H1 (cell line): ENCODE measurements around the gene SPPL3. TPM values are rescaled to one million over a fixed set of nuclear protein-coding genes. Genes with fewer than 3 reads are reported as not detected.

Experiments
- CTCF ChIA-PET: fragments of 300-600 bp; sonication (Branson Sonifier 250); formaldehyde crosslinking; loops from one replicate; lab custom pipeline; 2021; ENCODE audit not compliant: partially characterized antibody; lab: Charles Lee
- POLR2A ChIA-PET: fragments of 300-600 bp; sonication (Branson Sonifier 250); formaldehyde crosslinking; loops from one replicate; lab custom pipeline; 2021; ENCODE audit warnings: inconsistent platforms; ENCODE audit not compliant: partially characterized antibody; lab: Charles Lee
- DNase-seq, 2 experiments: peaks; one replicate each; pipeline versions ENCODE4 v3.0.0 to v3.0.0-alpha.2; 2010 to 2022; ENCODE audit warnings: low spot score in 2 of 2, low read depth in 1 of 2, mixed read lengths in 1 of 2
- FAIRE-seq: peaks from 2 replicates; lab custom pipeline; 2011; peaks lifted over from hg19 to GRCh38; lab: Jason Lieb, UNC
- H2AFZ ChIP-seq: 2 replicates; pipeline ENCODE4 v1.8.1; 2012; ENCODE audit warnings: low read length, inconsistent platforms
- H2AK5ac ChIP-seq: 2 replicates; pipeline ENCODE4 v1.6.1; 2013; ENCODE audit warnings: low read depth, low read length
- H2BK120ac ChIP-seq: replicated peaks from 2 replicates; pipeline ENCODE3; 2013; ENCODE audit warnings: low read depth, low read length, inconsistent platforms
- H2BK12ac ChIP-seq: 2 replicates; pipeline ENCODE4 v1.6.1; 2013; ENCODE audit warnings: low read depth, low read length
- H2BK15ac ChIP-seq: 2 replicates; pipeline ENCODE4 v1.6.1; 2013; ENCODE audit warnings: low read length
- H2BK20ac ChIP-seq: 2 replicates; pipeline ENCODE4 v1.6.1; 2013; ENCODE audit warnings: low read length
- H2BK5ac ChIP-seq: 2 replicates; pipeline ENCODE4 v1.6.1; 2013; ENCODE audit warnings: low read depth, low read length
- H3K14ac ChIP-seq: 2 replicates; pipeline ENCODE4 v1.6.1; 2013; ENCODE audit warnings: inconsistent platforms; ENCODE audit not compliant: insufficient read length
- H3K18ac ChIP-seq: 2 replicates; pipeline ENCODE4 v1.6.1; 2013; ENCODE audit warnings: low read length; ENCODE audit errors: extremely low read depth
- H3K23ac ChIP-seq: 2 replicates; pipeline ENCODE4 v1.6.1; 2013; ENCODE audit warnings: inconsistent platforms; ENCODE audit not compliant: insufficient read length
- H3K23me2 ChIP-seq: 2 replicates; pipeline ENCODE4 v1.6.1; 2013; ENCODE audit warnings: low read depth, low read length
- H3K27ac ChIP-seq: 2 replicates; pipeline ENCODE4 v1.6.1; 2011; ENCODE audit warnings: low read depth, low read length, inconsistent platforms
- H3K27me3 ChIP-seq, 4 experiments: replicated peaks in 1 of 4; 1 replicate in 1 of 4; 2 replicates in 3 of 4; pipeline versions ENCODE4 v1.6.1 to v1.8.1; 2011 to 2013; ENCODE audit warnings: low read length in 3 of 4, mild to moderate bottlenecking in 3 of 4, inconsistent platforms in 2 of 4, mixed read lengths in 2 of 4, moderate library complexity in 1 of 4; ENCODE audit not compliant: control insufficient read depth in 3 of 4, insufficient read depth in 3 of 4; ENCODE audit errors: extremely low read depth in 1 of 4
- H3K36me3 ChIP-seq, 4 experiments: 2 replicates each; pipeline versions ENCODE4 v1.6.1 to v1.8.1; 2011 to 2013; ENCODE audit warnings: mild to moderate bottlenecking in 4 of 4, low read length in 3 of 4, moderate library complexity in 2 of 4, control low read depth in 1 of 4, inconsistent platforms in 1 of 4; ENCODE audit not compliant: insufficient read depth in 4 of 4, control insufficient read depth in 2 of 4
- H3K4ac ChIP-seq: replicated peaks from 2 replicates; pipeline ENCODE3; 2013; ENCODE audit warnings: low read length, low read depth, mixed read lengths, inconsistent platforms; ENCODE audit not compliant: insufficient read length
- H3K4me1 ChIP-seq, 4 experiments: replicated peaks in 1 of 4; 1 replicate in 1 of 4; 2 replicates in 3 of 4; pipeline versions ENCODE4 v1.6.1 to v1.8.1; 2011 to 2013; ENCODE audit warnings: low read length in 3 of 4, inconsistent platforms in 2 of 4, mixed read lengths in 1 of 4; ENCODE audit not compliant: insufficient read depth in 4 of 4, control insufficient read depth in 3 of 4
- H3K4me2 ChIP-seq, 2 experiments: 2 replicates each; pipeline versions ENCODE4 v1.6.1 to v1.8.1; 2011 to 2013; ENCODE audit warnings: low read depth in 2 of 2, low read length in 2 of 2, control low read depth in 1 of 2, inconsistent platforms in 1 of 2, mild to moderate bottlenecking in 1 of 2; ENCODE audit not compliant: insufficient read depth in 1 of 2
- H3K4me3 ChIP-seq, 4 experiments: fragments of 200-600, 300-600 bp in 1 of 4; sonication (generic), shearing (Covaris generic), sonication (Bioruptor Twin) in 1 of 4; 2 replicates each; pipeline versions ENCODE4 v1.5.1 to v1.8.1; 2011 to 2016; ENCODE audit warnings: low read length in 4 of 4, low read depth in 3 of 4, control low read depth in 2 of 4, inconsistent platforms in 2 of 4, mild to moderate bottlenecking in 2 of 4, mixed read lengths in 1 of 4, moderate library complexity in 1 of 4; ENCODE audit not compliant: insufficient read depth in 2 of 4; ENCODE audit errors: extremely low read depth in 1 of 4
- H3K56ac ChIP-seq: replicated peaks from 2 replicates; pipeline ENCODE3; 2013; ENCODE audit warnings: low read depth, mild to moderate bottlenecking, mixed read lengths, low read length, inconsistent platforms; ENCODE audit not compliant: insufficient read length
- H3K79me1 ChIP-seq: 2 replicates; pipeline ENCODE4 v1.6.1; 2013; ENCODE audit warnings: low read depth, low read length, control low read depth
- H3K79me2 ChIP-seq, 2 experiments: 2 replicates each; pipeline versions ENCODE4 v1.6.1 to v1.8.1; 2012 to 2013; ENCODE audit warnings: low read length in 2 of 2, mild to moderate bottlenecking in 2 of 2, inconsistent platforms in 1 of 2; ENCODE audit not compliant: insufficient read depth in 2 of 2, control insufficient read depth in 1 of 2
- H3K9ac ChIP-seq, 4 experiments: replicated peaks in 1 of 4; 1 replicate in 1 of 4; 2 replicates in 3 of 4; pipeline versions ENCODE4 v1.6.1 to v1.8.1; 2011 to 2013; ENCODE audit warnings: low read depth in 3 of 4, low read length in 3 of 4, control low read depth in 2 of 4, mild to moderate bottlenecking in 2 of 4, moderate library complexity in 2 of 4, inconsistent platforms in 1 of 4; ENCODE audit errors: extremely low read depth in 1 of 4
- H3K9me3 ChIP-seq, 2 experiments: 2 replicates each; pipeline versions ENCODE4 v1.6.1 to v1.8.1; 2012 to 2013; ENCODE audit warnings: mild to moderate bottlenecking in 2 of 2, moderate library complexity in 2 of 2, control low read depth in 1 of 2, inconsistent platforms in 1 of 2, low read depth in 1 of 2, low read length in 1 of 2, mixed read lengths in 1 of 2; ENCODE audit not compliant: insufficient read depth in 2 of 2
- H4K20me1 ChIP-seq, 2 experiments: replicated peaks in 1 of 2; 2 replicates each; pipeline versions ENCODE3 to v1.8.1; 2011 to 2013; ENCODE audit warnings: inconsistent platforms in 2 of 2, low read length in 2 of 2, mild to moderate bottlenecking in 1 of 2; ENCODE audit not compliant: insufficient read depth in 2 of 2, control insufficient read depth in 1 of 2
- H4K5ac ChIP-seq: 2 replicates; pipeline ENCODE4 v1.6.1; 2013; ENCODE audit warnings: low read length, low read depth, mixed read lengths, inconsistent platforms; ENCODE audit not compliant: insufficient read length
- H4K8ac ChIP-seq: 2 replicates; pipeline ENCODE4 v1.8.0; 2013; ENCODE audit warnings: mild to moderate bottlenecking, moderate library complexity, low read length, inconsistent platforms; ENCODE audit not compliant: insufficient read depth; ENCODE audit errors: extremely low read depth
- H4K91ac ChIP-seq: replicated peaks from 2 replicates; pipeline ENCODE3; 2013; ENCODE audit warnings: low read length, mixed read lengths, inconsistent platforms; ENCODE audit not compliant: insufficient read length
- ATF3 ChIP-seq: IDR thresholded peaks from 2 replicates; pipeline ENCODE4 v1.6.1; 2011; ENCODE audit warnings: low read depth, mild to moderate bottlenecking, low read length; ENCODE audit not compliant: insufficient read depth
- GABPA ChIP-seq: IDR thresholded peaks from 2 replicates; pipeline ENCODE4 v1.6.1; 2011; ENCODE audit warnings: mild to moderate bottlenecking, low read length, moderate library complexity, borderline replicate concordance; ENCODE audit not compliant: insufficient read depth
- JUN ChIP-seq: IDR thresholded peaks from 2 replicates; pipeline ENCODE4 v1.6.1; 2011; ENCODE audit warnings: low read depth, mild to moderate bottlenecking, improper control_type of control experiment, low read length
- TAF7 ChIP-seq: optimal IDR thresholded peaks from 2 replicates; pipeline ENCODE3; 2011; ENCODE audit warnings: low read depth, mild to moderate bottlenecking, inconsistent platforms, low read length, moderate library complexity, borderline replicate concordance
- WGBS, 2 experiments: shearing (Covaris generic) in 1 of 2; methylation state at CpG; one replicate each; pipeline versions ENCODE4 v1.1.6 to v1.1.7; 2013 to 2015; ENCODE audit warnings: low lambda C conversion rate in 2 of 2, mixed read lengths in 2 of 2, inconsistent platforms in 1 of 2, low coverage in 1 of 2, missing lambda C conversion rate in 1 of 2; ENCODE audit not compliant: insufficient replicate concordance in 2 of 2, insufficient coverage in 1 of 2, insufficient read length in 1 of 2; ENCODE audit errors: extremely low coverage in 1 of 2, missing lambda C conversion rate in 1 of 2; 5-methylcytosine and 5-hydroxymethylcytosine counted together
- polyA plus RNA-seq, 7 experiments: library from polyadenylated mRNA; depleted of rRNA in 3 of 7; stranded (reverse) in 5 of 7; unstranded in 2 of 7; fragments of >200 nt in 5 of 7; fragments of 200-250 nt in 2 of 7; gene quantifications; 1 replicate in 5 of 7; 2 replicates in 1 of 7; 4 replicates in 1 of 7; pipeline versions ENCODE4 v1.2.1 to v1.2.3, GENCODE V29; 2011 to 2013; ENCODE audit warnings: missing spikeins in 2 of 7, mixed read lengths in 2 of 7
- total RNA-seq: library from RNA; stranded (reverse); fragmentation: NEBNext Ultra II Directional; extraction: Animal tissue kit (Norgen Biotek cat#: 25700); gene quantifications from 2 replicates; pipeline ENCODE4 v1.2.1, GENCODE V29; 2021

Gene SPPL3
- total and polyA plus RNA-seq, 2 of the 8 experiments (the other 6 are each of a cell fraction or from before 2014, with no cell fraction given), result 27.3 to 48.4 TPM

- Histone ChIP-seq H3K36me3 (no peaks in the 10 kb centered on the region), H3K27ac (no peak overlapping the region), H4K91ac (no peak overlapping the region), H3K4me3 (no peak overlapping the region), H2BK120ac (no peak overlapping the region), H2BK5ac (peak overlapping the region; percentile 29; the same call in 1 of the 2 replicates), H3K56ac (no peak overlapping the region), H3K27me3 (no peaks in the 10 kb centered on the region), H3K4me2 (no peak overlapping the region), H4K8ac (no peak overlapping the region; the same call in 1 of the 2 replicates), H2AFZ (no peak overlapping the region), H3K23me2 (no peaks in the 10 kb centered on the region), H3K9me3 (no peaks in the 10 kb centered on the region), H3K4ac (no peak overlapping the region), H3K9ac (no peak overlapping the region), H2BK12ac (no peak overlapping the region), H2BK20ac (no peak overlapping the region), H3K79me1 (peaks cover 6% of the 10 kb centered on the region; the same call in 1 of the 2 replicates), H3K79me2 (peaks cover 0 to 19% of the 10 kb centered on the region in 2 experiments; a peak in 2 of 4 replicates), H3K18ac (no peak overlapping the region), H3K23ac (no peak overlapping the region), H3K4me1 (no peaks in the 10 kb centered on the region; a peak in 1 of 7 replicates), H2AK5ac (no peak overlapping the region; the same call in 1 of the 2 replicates), H3K14ac (no peak overlapping the region), H4K5ac (no peak overlapping the region), H2BK15ac (no peak overlapping the region), H4K20me1 (peaks cover 0 to 7% of the 10 kb centered on the region in 2 experiments)
- FAIRE-seq (no peak), DNase-seq (no peak)
- WGBS, 2 experiments, result 91% methylated on average over 18 of the region's 18 CpGs; no CpG with 5 or more reads in 1 of the 2 experiments
- POLR2A ChIA-PET, result interaction anchor here (1.1 kb wide), 1 partner anchor 49 kb away, joined by 3 read pairs; no protein-coding TSS in a partner anchor
- CTCF ChIA-PET, result interaction anchor here (0.6 to 1.2 kb wide), 7 partner anchors 12 to 152 kb away, joined by 3 to 5 read pairs (median 3); partner anchors contain the start of gene HNF1A
- TF ChIP-seq ATF3 (no peak), JUN (no peak), GABPA (no peak), TAF7 (no peak)
Measured at GRCh38 chr12:120844768-120845449, 59.2 kb downstream of the SPPL3 start.
